ENCODE results near the gene BCAP29.

GRCh38 chr7:107644309-107644974, 64.4 kb downstream of the BCAP29 start:
- TF ChIP-seq CTCF (IDR thresholded peaks at IDR 0.05; ENCODE audit: low read length) (no peak), EZH2 (IDR thresholded peaks at IDR 0.05; ENCODE audit: borderline replicate concordance, low read length) (no peak)
